HCT116 (cell line): Measurements from ENCODE around the gene SPNS1. TPM values are rescaled to one million over a fixed set of nuclear protein-coding genes. Genes with fewer than 3 reads are reported as not detected.

Source experiments
- ATAC-seq: fragments of 200-7000 bp; cut with Tn5 transposase; 2 replicates; pipeline ENCODE4 v1.9.1; 2020; ENCODE audit warnings: mild to moderate bottlenecking, moderate library complexity
- BruUV-seq: library from RNA; stranded (reverse); fragments of 400-500 nt; replicated peaks from 2 replicates; lab custom pipeline; 2021; lab: Mats Ljungman, UMichigan
- CTCF ChIA-PET: fragments of 300-600 bp; sonication (Branson Sonifier 250); formaldehyde crosslinking; loops from one replicate; lab custom pipeline; 2021; ENCODE audit warnings: antibody characterized with exemption; lab: Charles Lee
- POLR2A ChIA-PET: fragments of 300-600, 350-600 bp; sonication (Branson Sonifier 250); formaldehyde crosslinking; loops from one replicate; lab custom pipeline; 2021; ENCODE audit warnings: antibody characterized with exemption; lab: Charles Lee
- RAD21 ChIA-PET, 2 experiments: fragments of 300-600 bp; sonication (Branson Sonifier 250); formaldehyde crosslinking; loops; one replicate each; lab custom pipeline; 2023; ENCODE audit warnings: low total read pairs in 2 of 2; ENCODE audit not compliant: uncharacterized antibody in 2 of 2, unreplicated experiment in 2 of 2, low non-redundant PET in 1 of 2; lab: Charles Lee
- DNase-seq: peaks from one replicate; pipeline ENCODE4 v3.0.0-alpha.2; 2010; ENCODE audit warnings: low read depth, low spot score
- H2AFZ ChIP-seq: fragments of 200-600 bp; shearing (Covaris generic), sonication (generic); 2 replicates; pipeline ENCODE4 v1.6.1; 2017; ENCODE audit warnings: low read depth, mixed run types, mixed read lengths, antibody characterized with exemption, low read length; ENCODE audit not compliant: poor library complexity, severe bottlenecking
- H3K27ac ChIP-seq: 2 replicates; pipeline ENCODE4 v1.5.1; 2012; ENCODE audit warnings: low read depth, low read length
- H3K27me3 ChIP-seq: fragments of 200-600 bp; sonication (generic); 2 replicates; pipeline ENCODE4 v1.6.1; 2016; ENCODE audit warnings: mixed run types, low read length, mixed read lengths; ENCODE audit not compliant: insufficient read depth
- H3K36me3 ChIP-seq, 2 experiments: fragments of 200-500 bp in 1 of 2; fragments of 200-600 bp in 1 of 2; sonication (Bioruptor generic) in 1 of 2; sonication (generic) in 1 of 2; 2 replicates each; pipeline versions ENCODE4 v1.5.1 to v1.6.1; 2014 to 2016; ENCODE audit warnings: low read length in 2 of 2, inconsistent platforms in 1 of 2, mixed read lengths in 1 of 2, mixed run types in 1 of 2; ENCODE audit not compliant: insufficient read depth in 2 of 2, control insufficient read depth in 1 of 2
- H3K4me1 ChIP-seq, 2 experiments: fragments of 200-600 bp in 1 of 2; sonication (generic) in 1 of 2; 2 replicates each; pipeline versions ENCODE4 v1.5.1 to v1.6.1; 2012 to 2017; ENCODE audit warnings: low read length in 2 of 2, inconsistent platforms in 1 of 2, mild to moderate bottlenecking in 1 of 2, mixed read lengths in 1 of 2, mixed run types in 1 of 2, moderate library complexity in 1 of 2; ENCODE audit not compliant: insufficient read depth in 2 of 2, control insufficient read depth in 1 of 2
- H3K4me2 ChIP-seq: fragments of 200-600 bp; sonication (generic); 2 replicates; pipeline ENCODE4 v1.6.1; 2017; ENCODE audit warnings: mixed run types, low read length, mixed read lengths
- H3K4me3 ChIP-seq, 2 experiments: fragments of 200-600 bp in 1 of 2; sonication (generic) in 1 of 2; replicated peaks in 1 of 2; 2 replicates each; pipeline ENCODE4 v1.5.1; 2011 to 2016; ENCODE audit warnings: low read length in 2 of 2, control low read depth in 1 of 2, low read depth in 1 of 2, mild to moderate bottlenecking in 1 of 2, mixed read lengths in 1 of 2, mixed run types in 1 of 2
- H3K79me2 ChIP-seq: fragments of 200-600 bp; sonication (generic); 2 replicates; pipeline ENCODE4 v1.6.1; 2017; ENCODE audit warnings: mild to moderate bottlenecking, mixed run types, low read length, moderate library complexity, mixed read lengths; ENCODE audit not compliant: insufficient read depth
- H3K9ac ChIP-seq: fragments of 200-600 bp; sonication (generic); 2 replicates; pipeline ENCODE4 v1.6.1; 2016; ENCODE audit warnings: low read length, mixed read lengths
- H3K9me2 ChIP-seq: fragments of 200-600 bp; sonication (generic), shearing (Covaris generic); 2 replicates; pipeline ENCODE4 v1.6.1; 2017; ENCODE audit warnings: mixed run types, mild to moderate bottlenecking, moderate library complexity; ENCODE audit not compliant: insufficient read depth
- H3K9me3 ChIP-seq, 2 experiments: fragments of 200-500 bp in 1 of 2; fragments of 200-600 bp in 1 of 2; sonication (Bioruptor generic) in 1 of 2; sonication (generic) in 1 of 2; 2 replicates each; pipeline ENCODE4 v1.6.1; 2014 to 2017; ENCODE audit warnings: low read length in 2 of 2, mixed read lengths in 2 of 2, inconsistent platforms in 1 of 2, low read depth in 1 of 2, mild to moderate bottlenecking in 1 of 2, mixed run types in 1 of 2, moderate library complexity in 1 of 2; ENCODE audit not compliant: control insufficient read depth in 1 of 2, insufficient read depth in 1 of 2
- H4K20me1 ChIP-seq: fragments of 200-600 bp; sonication (generic), shearing (Covaris generic); 2 replicates; pipeline ENCODE4 v1.6.1; 2017; ENCODE audit warnings: mixed run types, mild to moderate bottlenecking, moderate library complexity; ENCODE audit not compliant: insufficient read depth
- CBX3 ChIP-seq: IDR thresholded peaks from 2 replicates; pipeline ENCODE4 v1.6.1; 2012; ENCODE audit warnings: low read depth
- CTCF ChIP-seq, 3 experiments: fragments of 200-600 bp in 1 of 3; sonication (generic) in 1 of 3; IDR thresholded peaks in 2 of 3; conservative IDR thresholded peaks in 1 of 3; 2 replicates each; pipeline ENCODE4 v1.5.1; 2012 to 2017; ENCODE audit warnings: low read depth in 2 of 3, low read length in 2 of 3, antibody characterized with exemption in 1 of 3, borderline replicate concordance in 1 of 3, control low read depth in 1 of 3, mild to moderate bottlenecking in 1 of 3, mixed read lengths in 1 of 3, mixed run types in 1 of 3, moderate library complexity in 1 of 3; ENCODE audit not compliant: insufficient read depth in 1 of 3
- FOSL1 ChIP-seq: IDR thresholded peaks from 2 replicates; pipeline ENCODE4 v1.6.1; 2012; ENCODE audit warnings: low read depth
- RAD21 ChIP-seq: IDR thresholded peaks from 2 replicates; pipeline ENCODE4 v1.6.1; 2012; ENCODE audit warnings: low read depth, mild to moderate bottlenecking
- YY1 ChIP-seq: IDR thresholded peaks from 2 replicates; pipeline ENCODE4 v1.6.1; 2011; ENCODE audit warnings: low read length, low read depth, moderate library complexity, mild to moderate bottlenecking; ENCODE audit not compliant: insufficient replicate concordance; ENCODE audit errors: extremely low read depth
- ZFX ChIP-seq: fragments of 450-650 bp; IDR thresholded peaks from 2 replicates; pipeline ENCODE4 v1.6.1; 2017
- ZNF274 ChIP-seq: fragments of 200-500 bp; sonication (Bioruptor generic); IDR thresholded peaks from 2 replicates; pipeline ENCODE4 v1.6.1; 2014; ENCODE audit warnings: mild to moderate bottlenecking, low read depth, low read length, inconsistent platforms
- intact Hi-C: fragments of 100-400 bp; cut with micrococcal nuclease; formaldehyde crosslinking; loops from 2 replicates; pipeline ENCODE4 v1.10.0; 2022
- total RNA-seq: library from RNA; stranded (reverse); gene quantifications from one replicate; pipeline ENCODE4 v1.2.1, GENCODE V29; 2021; ENCODE audit not compliant: unreplicated experiment
- TF ChIP-seq, protein P1 (sequence below): IDR thresholded peaks from 2 replicates; pipeline ENCODE4 v1.6.1; 2011; ENCODE audit warnings: mild to moderate bottlenecking, low read length, moderate library complexity; ENCODE audit not compliant: insufficient replicate concordance; ENCODE audit errors: extremely low read depth
- TF ChIP-seq, protein P2 (sequence below): IDR thresholded peaks from 2 replicates; pipeline ENCODE4 v1.6.1; 2012
- TF ChIP-seq, protein P3 (sequence below): IDR thresholded peaks from 2 replicates; pipeline ENCODE4 v1.6.1; 2012

The SPNS1 gene
- total RNA-seq, 1 experiment from 2014 or later = 32.3 TPM

DNA sequence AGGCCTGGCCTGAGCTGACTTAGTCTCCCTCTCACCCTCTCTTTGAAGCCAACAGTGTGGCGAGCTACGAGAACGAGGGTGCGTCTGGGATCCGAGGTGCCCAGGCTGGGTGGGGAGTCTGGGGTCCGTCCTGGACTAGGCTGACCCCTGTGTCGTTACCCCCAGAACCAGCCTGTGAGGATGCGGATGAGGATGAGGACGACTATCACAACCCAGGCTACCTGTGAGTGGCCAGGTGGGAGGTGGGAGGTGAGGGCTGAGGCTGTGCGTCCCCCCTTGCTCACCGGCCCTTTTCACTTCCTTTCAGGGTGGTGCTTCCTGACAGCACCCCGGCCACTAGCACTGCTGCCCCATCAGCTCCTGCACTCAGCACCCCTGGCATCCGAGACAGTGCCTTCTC, 11.9 kb downstream of the SPNS1 start:
- DNase-seq = no peak
- Histone ChIP-seq H3K4me1 (no peaks in the 10 kb centered on the region), H2AFZ (no peak overlapping the region), H3K79me2 (no peaks in the 10 kb centered on the region), H3K27ac (no peak overlapping the region), H3K27me3 (no peaks in the 10 kb centered on the region), H4K20me1 (no peaks in the 10 kb centered on the region), H3K9me2 (no peaks in the 10 kb centered on the region), H3K36me3 (peaks cover 0 to 9% of the 10 kb centered on the region in 2 experiments; a peak in 2 of 4 replicates), H3K4me2 (no peak overlapping the region), H3K4me3 (no peak overlapping the region), H3K9me3 (no peaks in the 10 kb centered on the region; a peak in 1 of 4 replicates), H3K9ac (no peak overlapping the region)
- CTCF ChIA-PET = interaction anchor here (1.0 kb wide), 1 partner anchor 13 kb away, joined by 3 read pairs; no protein-coding TSS in a partner anchor
- TF ChIP-seq CTCF (IDR thresholded peaks at IDR 0.05 in 2 of 3, conservative IDR thresholded peaks at IDR 0.05 in 1 of 3; ENCODE audit: borderline replicate concordance in 1 of 3, insufficient read depth in 1 of 3, low read depth in 2 of 3, low read length in 2 of 3) = no peak
- TF ChIP-seq CBX3 = no peak
- TF ChIP-seq FOSL1 = no peak
- TF ChIP-seq RAD21 = no peak
- RAD21 ChIA-PET = no interaction called here
- POLR2A ChIA-PET = no interaction called here
- no TSS peak for BruUV-seq
- intact Hi-C loops = no loop called here
- no peak for ATAC-seq

DNA sequence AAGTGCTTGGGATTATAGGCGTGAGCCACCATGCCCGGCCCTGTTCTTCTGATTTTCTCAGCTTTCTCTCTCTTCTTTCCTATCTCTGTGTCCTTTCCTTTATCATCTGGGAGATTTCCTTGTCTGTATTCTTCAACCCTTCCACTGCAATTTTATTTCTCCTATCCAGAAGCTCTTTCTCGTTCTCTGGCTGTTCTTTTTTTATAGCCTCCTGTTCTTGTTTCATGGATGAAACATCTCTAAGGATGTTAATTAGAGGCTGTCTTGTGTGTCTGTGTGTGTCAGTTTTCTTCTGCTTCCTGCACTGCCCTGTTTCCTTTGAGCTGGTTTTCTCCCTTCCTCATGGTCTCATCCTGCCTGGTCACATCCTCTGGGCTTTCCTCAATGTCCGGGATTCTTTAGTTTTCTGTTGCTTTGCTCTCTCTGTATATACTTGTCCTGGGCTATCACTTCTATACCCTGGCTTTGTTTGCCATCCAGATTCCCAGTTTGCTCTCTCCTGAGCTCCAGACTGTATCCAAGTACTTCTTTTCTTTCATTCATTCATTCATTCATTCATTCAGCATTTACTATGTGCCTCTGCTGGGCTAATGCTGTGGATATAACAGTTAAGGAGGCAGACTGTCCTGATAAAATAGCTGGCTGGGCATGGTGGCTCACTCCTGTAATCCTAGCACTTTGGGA, 12.7 kb downstream of the SPNS1 start:
- Histone ChIP-seq H3K4me2 (no peak overlapping the region), H3K27me3 (no peaks in the 10 kb centered on the region), H3K9ac (no peak overlapping the region), H4K20me1 (no peaks in the 10 kb centered on the region), H3K79me2 (no peaks in the 10 kb centered on the region), H3K4me1 (no peaks in the 10 kb centered on the region), H3K9me2 (no peaks in the 10 kb centered on the region), H2AFZ (no peak overlapping the region), H3K9me3 (no peaks in the 10 kb centered on the region), H3K36me3 (peaks cover 0 to 1% of the 10 kb centered on the region in 2 experiments; a peak in 2 of 4 replicates), H3K4me3 (no peak overlapping the region), H3K27ac (no peak overlapping the region)
- ChIA-PET POLR2A (no interaction called here), RAD21 (no interaction called here), CTCF (interaction anchor here (1.0 kb wide), 1 partner anchor 14 kb away, joined by 3 read pairs; no protein-coding TSS in a partner anchor)
- no peak for DNase-seq
- no peak for ATAC-seq
- BruUV-seq = no TSS peak
- intact Hi-C loops = no loop called here
- no peak for TF ChIP-seq YY1
- TF ChIP-seq CBX3 = no peak
- TF ChIP-seq, protein P1, sequence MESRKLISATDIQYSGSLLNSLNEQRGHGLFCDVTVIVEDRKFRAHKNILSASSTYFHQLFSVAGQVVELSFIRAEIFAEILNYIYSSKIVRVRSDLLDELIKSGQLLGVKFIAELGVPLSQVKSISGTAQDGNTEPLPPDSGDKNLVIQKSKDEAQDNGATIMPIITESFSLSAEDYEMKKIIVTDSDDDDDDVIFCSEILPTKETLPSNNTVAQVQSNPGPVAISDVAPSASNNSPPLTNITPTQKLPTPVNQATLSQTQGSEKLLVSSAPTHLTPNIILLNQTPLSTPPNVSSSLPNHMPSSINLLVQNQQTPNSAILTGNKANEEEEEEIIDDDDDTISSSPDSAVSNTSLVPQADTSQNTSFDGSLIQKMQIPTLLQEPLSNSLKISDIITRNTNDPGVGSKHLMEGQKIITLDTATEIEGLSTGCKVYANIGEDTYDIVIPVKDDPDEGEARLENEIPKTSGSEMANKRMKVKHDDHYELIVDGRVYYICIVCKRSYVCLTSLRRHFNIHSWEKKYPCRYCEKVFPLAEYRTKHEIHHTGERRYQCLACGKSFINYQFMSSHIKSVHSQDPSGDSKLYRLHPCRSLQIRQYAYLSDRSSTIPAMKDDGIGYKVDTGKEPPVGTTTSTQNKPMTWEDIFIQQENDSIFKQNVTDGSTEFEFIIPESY = no peak
- TF ChIP-seq FOSL1 = no peak
- TF ChIP-seq ZNF274 = no peak
- TF ChIP-seq, protein P2, sequence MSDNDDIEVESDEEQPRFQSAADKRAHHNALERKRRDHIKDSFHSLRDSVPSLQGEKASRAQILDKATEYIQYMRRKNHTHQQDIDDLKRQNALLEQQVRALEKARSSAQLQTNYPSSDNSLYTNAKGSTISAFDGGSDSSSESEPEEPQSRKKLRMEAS = no peak
- TF ChIP-seq ZFX = no peak
- TF ChIP-seq, protein P3, sequence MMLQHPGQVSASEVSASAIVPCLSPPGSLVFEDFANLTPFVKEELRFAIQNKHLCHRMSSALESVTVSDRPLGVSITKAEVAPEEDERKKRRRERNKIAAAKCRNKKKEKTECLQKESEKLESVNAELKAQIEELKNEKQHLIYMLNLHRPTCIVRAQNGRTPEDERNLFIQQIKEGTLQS = no peak
